ENCODE results near the gene FAT2. TPM values are rescaled to one million over a fixed set of nuclear protein-coding genes. Genes with fewer than 3 reads are reported as not detected.

Gene FAT2
- total and polyA plus RNA-seq, 2 donors (not counting 1 experiment from before 2014, with no cell fraction given): not detected

DNA sequence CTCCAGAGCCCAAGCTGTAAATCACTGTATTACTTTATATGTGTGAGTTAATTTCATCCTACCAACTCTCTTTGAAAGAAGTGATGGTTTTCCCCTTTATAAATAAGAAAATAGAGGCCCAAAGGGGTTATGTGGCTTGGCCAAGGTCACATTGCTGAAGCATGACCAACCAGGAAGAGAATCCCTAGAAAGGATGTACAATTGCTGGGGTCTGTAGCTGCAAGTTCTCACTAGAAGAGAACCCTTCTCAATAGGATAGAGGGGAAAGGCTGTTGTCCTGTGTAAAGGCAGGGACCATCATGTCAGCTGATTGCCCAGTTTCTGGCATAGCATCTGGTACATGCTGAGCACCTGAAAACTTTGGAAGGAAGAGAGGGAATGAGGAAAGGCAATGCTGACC is 39.0 kb upstream of the FAT2 start:
- Mint-ChIP-seq H3K4me3 (no peak overlapping the region), H3K9me3 (ENCODE audit: insufficient read depth) (no peaks in the 10 kb centered on the region), H3K27ac (no peak overlapping the region), H3K27me3 (peaks cover 27% of the 10 kb centered on the region), H3K4me1 (no peaks in the 10 kb centered on the region)
- TF ChIP-seq EZH2 (IDR thresholded peaks at IDR 0.05; ENCODE audit: borderline replicate concordance, insufficient read depth, low read depth, low read length, poor library complexity, severe bottlenecking): no peak
- TF ChIP-seq, protein P1, sequence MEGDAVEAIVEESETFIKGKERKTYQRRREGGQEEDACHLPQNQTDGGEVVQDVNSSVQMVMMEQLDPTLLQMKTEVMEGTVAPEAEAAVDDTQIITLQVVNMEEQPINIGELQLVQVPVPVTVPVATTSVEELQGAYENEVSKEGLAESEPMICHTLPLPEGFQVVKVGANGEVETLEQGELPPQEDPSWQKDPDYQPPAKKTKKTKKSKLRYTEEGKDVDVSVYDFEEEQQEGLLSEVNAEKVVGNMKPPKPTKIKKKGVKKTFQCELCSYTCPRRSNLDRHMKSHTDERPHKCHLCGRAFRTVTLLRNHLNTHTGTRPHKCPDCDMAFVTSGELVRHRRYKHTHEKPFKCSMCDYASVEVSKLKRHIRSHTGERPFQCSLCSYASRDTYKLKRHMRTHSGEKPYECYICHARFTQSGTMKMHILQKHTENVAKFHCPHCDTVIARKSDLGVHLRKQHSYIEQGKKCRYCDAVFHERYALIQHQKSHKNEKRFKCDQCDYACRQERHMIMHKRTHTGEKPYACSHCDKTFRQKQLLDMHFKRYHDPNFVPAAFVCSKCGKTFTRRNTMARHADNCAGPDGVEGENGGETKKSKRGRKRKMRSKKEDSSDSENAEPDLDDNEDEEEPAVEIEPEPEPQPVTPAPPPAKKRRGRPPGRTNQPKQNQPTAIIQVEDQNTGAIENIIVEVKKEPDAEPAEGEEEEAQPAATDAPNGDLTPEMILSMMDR (IDR thresholded peaks at IDR 0.05): no peak
- Histone ChIP-seq H3K4me3 (ENCODE audit: control extremely low read depth in 1 of 5, extremely low read depth in 1 of 5, insufficient read depth in 1 of 5, low read depth in 2 of 5, low read length in 4 of 5) (no peak overlapping the region), H3K9ac (ENCODE audit: low read length) (no peak overlapping the region), H3K36me3 (replicated peaks in 1 of 2; ENCODE audit: control extremely low read depth in 1 of 2, control insufficient read depth in 1 of 2, extremely low read depth in 1 of 2, insufficient read depth in 2 of 2, low read length in 1 of 2) (no peaks in the 10 kb centered on the region), H2AFZ (ENCODE audit: insufficient read depth, low read depth, low read length, poor library complexity, severe bottlenecking) (no peak overlapping the region), H3K79me2 (ENCODE audit: control insufficient read depth, insufficient read depth, low read length) (no peaks in the 10 kb centered on the region), H4K20me1 (ENCODE audit: control insufficient read depth, insufficient read depth, low read length, poor library complexity, severe bottlenecking) (no peaks in the 10 kb centered on the region), H3K4me2 (replicated peaks; ENCODE audit: low read depth, low read length, poor library complexity, severe bottlenecking) (no peak overlapping the region), H3K9me3 (ENCODE audit: control extremely low read depth in 1 of 3, control insufficient read depth in 2 of 3, insufficient read depth in 1 of 3, low read length in 2 of 3) (no peaks in the 10 kb centered on the region), H3K4me1 (ENCODE audit: control insufficient read depth in 2 of 2, insufficient read depth in 2 of 2, low read length in 2 of 2) (no peaks in the 10 kb centered on the region), H3K27me3 (replicated peaks in 1 of 4; ENCODE audit: control extremely low read depth in 1 of 4, control insufficient read depth in 3 of 4, insufficient read depth in 4 of 4, low read length in 3 of 4) (peaks cover 0 to 5% (median 2%) of the 10 kb centered on the region in 4 experiments), H3K27ac (ENCODE audit: low read length in 2 of 2) (no peak overlapping the region)
- intact Hi-C loops (cut with micrococcal nuclease): no loop called here
- CTCF ChIA-PET: no interaction called here
- POLR2A ChIA-PET: no interaction called here
- DNase-seq: no peak
- ATAC-seq (ENCODE audit: low read depth): no peak

- intact Hi-C loops (cut with micrococcal nuclease): no loop called here
- Histone ChIP-seq H3K4me1 (ENCODE audit: control insufficient read depth in 2 of 2, insufficient read depth in 2 of 2, low read length in 2 of 2) (no peaks in the 10 kb centered on the region), H3K27me3 (replicated peaks in 1 of 4; ENCODE audit: control extremely low read depth in 1 of 4, control insufficient read depth in 3 of 4, insufficient read depth in 4 of 4, low read length in 3 of 4) (peaks cover 0 to 3% (median 0%) of the 10 kb centered on the region in 4 experiments), H3K27ac (ENCODE audit: low read length in 2 of 2) (no peak overlapping the region), H3K36me3 (replicated peaks in 1 of 2; ENCODE audit: control extremely low read depth in 1 of 2, control insufficient read depth in 1 of 2, extremely low read depth in 1 of 2, insufficient read depth in 2 of 2, low read length in 1 of 2) (no peaks in the 10 kb centered on the region), H3K9ac (ENCODE audit: low read length) (no peak overlapping the region), H3K4me3 (ENCODE audit: control extremely low read depth in 1 of 5, extremely low read depth in 1 of 5, insufficient read depth in 1 of 5, low read depth in 2 of 5, low read length in 4 of 5) (no peak overlapping the region), H3K79me2 (ENCODE audit: control insufficient read depth, insufficient read depth, low read length) (no peaks in the 10 kb centered on the region), H3K9me3 (ENCODE audit: control extremely low read depth in 1 of 3, control insufficient read depth in 2 of 3, insufficient read depth in 1 of 3, low read length in 2 of 3) (no peaks in the 10 kb centered on the region), H2AFZ (ENCODE audit: insufficient read depth, low read depth, low read length, poor library complexity, severe bottlenecking) (no peak overlapping the region), H4K20me1 (ENCODE audit: control insufficient read depth, insufficient read depth, low read length, poor library complexity, severe bottlenecking) (no peaks in the 10 kb centered on the region), H3K4me2 (replicated peaks; ENCODE audit: low read depth, low read length, poor library complexity, severe bottlenecking) (no peak overlapping the region)
- H3K27me3 Mint-ChIP-seq: peaks cover 23% of the 10 kb centered on the region
- H3K9me3 Mint-ChIP-seq (ENCODE audit: insufficient read depth): no peaks in the 10 kb centered on the region
- WGBS (ENCODE audit: insufficient coverage): 97% methylated on average over 4 of the region's 7 CpGs
- H3K4me3 Mint-ChIP-seq: no peak overlapping the region
- H3K27ac Mint-ChIP-seq: no peak overlapping the region
- no peaks in the 10 kb centered on the region for H3K4me1 Mint-ChIP-seq
- ATAC-seq (ENCODE audit: low read depth) (no peak), DNase-seq (no peak)
- POLR2A ChIA-PET: no interaction called here
- CTCF ChIA-PET: no interaction called here
- TF ChIP-seq, protein P1 (IDR thresholded peaks at IDR 0.05): no peak
- TF ChIP-seq EZH2 (IDR thresholded peaks at IDR 0.05; ENCODE audit: borderline replicate concordance, insufficient read depth, low read depth, low read length, poor library complexity, severe bottlenecking): no peak
Observed at GRCh38 chr5:151628112-151628823, 37.1 kb upstream of the FAT2 start.
